Measurements from ENCODE around the gene OR52W1.

Gene OR52W1

DNA sequence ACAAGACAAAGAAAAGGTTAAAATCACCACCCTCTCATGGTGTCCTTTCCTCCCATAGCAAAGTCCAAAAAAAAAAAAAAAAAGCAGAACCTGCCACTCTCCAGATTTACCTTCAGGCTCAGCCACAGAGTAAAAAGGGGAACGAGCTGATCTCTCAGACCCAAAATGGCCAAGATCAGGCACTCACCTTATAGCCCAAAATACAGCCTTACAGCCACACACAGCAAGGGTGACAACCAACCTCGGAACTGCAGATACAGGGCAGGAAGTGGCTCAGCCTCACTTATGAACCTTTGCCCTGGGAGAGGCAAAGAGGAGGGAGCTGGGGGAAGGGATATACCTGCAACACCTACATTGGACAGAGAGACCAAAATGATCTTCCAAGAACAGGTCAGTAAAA is 30.9 kb downstream of the OR52W1 start:
- Histone ChIP-seq H3K27ac (ENCODE audit: low read length) (no peak overlapping the region), H3K4me2 (ENCODE audit: low read length) (no peak overlapping the region), H4K20me1 (ENCODE audit: insufficient read depth, low read length) (peaks cover 11% of the 10 kb centered on the region; the same call in 1 of the 2 replicates), H3K4me3 (ENCODE audit: low read length) (no peak overlapping the region), H2AFZ (ENCODE audit: low read depth, low read length) (no peak overlapping the region), H3K4me1 (ENCODE audit: low read length) (peaks cover 6% of the 10 kb centered on the region), H3K79me2 (ENCODE audit: low read length) (peaks cover 24% of the 10 kb centered on the region), H3K36me3 (replicated peaks; ENCODE audit: low read depth, low read length) (no peaks in the 10 kb centered on the region), H3K27me3 (ENCODE audit: low read depth, low read length) (no peaks in the 10 kb centered on the region), H3K9me3 (ENCODE audit: insufficient read depth, low read length) (no peaks in the 10 kb centered on the region), H3K9ac (ENCODE audit: low read length) (no peak overlapping the region)
- TF ChIP-seq, protein P1, sequence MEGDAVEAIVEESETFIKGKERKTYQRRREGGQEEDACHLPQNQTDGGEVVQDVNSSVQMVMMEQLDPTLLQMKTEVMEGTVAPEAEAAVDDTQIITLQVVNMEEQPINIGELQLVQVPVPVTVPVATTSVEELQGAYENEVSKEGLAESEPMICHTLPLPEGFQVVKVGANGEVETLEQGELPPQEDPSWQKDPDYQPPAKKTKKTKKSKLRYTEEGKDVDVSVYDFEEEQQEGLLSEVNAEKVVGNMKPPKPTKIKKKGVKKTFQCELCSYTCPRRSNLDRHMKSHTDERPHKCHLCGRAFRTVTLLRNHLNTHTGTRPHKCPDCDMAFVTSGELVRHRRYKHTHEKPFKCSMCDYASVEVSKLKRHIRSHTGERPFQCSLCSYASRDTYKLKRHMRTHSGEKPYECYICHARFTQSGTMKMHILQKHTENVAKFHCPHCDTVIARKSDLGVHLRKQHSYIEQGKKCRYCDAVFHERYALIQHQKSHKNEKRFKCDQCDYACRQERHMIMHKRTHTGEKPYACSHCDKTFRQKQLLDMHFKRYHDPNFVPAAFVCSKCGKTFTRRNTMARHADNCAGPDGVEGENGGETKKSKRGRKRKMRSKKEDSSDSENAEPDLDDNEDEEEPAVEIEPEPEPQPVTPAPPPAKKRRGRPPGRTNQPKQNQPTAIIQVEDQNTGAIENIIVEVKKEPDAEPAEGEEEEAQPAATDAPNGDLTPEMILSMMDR (IDR thresholded peaks at IDR 0.05; ENCODE audit: low read depth, low read length) = no peak
- no peak for TF ChIP-seq EZH2phosphoT487 (IDR thresholded peaks at IDR 0.05; ENCODE audit: low read depth)

DNA sequence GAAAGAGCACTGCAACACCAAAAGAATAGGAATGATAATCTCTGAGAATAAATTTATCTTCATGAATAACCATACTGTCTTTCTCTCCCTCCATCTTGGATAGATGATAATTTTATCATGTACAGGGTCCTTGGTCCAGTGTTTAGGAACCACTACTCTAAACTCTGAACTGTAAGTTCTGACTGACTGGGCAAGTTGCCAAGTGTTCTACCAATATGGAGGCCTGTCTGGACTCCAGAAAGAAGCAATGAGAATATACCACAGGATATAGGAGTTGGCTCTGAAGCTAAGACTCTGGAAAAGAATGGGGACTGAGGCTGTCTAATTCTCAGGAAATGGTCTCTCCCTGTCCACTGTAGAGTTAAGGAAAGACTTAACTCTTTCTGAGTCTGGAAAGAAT is 33.9 kb downstream of the OR52W1 start:
- Histone ChIP-seq H3K27me3 (ENCODE audit: low read depth, low read length) (no peaks in the 10 kb centered on the region), H3K27ac (ENCODE audit: low read length) (no peak overlapping the region), H2AFZ (ENCODE audit: low read depth, low read length) (no peak overlapping the region), H3K9ac (ENCODE audit: low read length) (no peak overlapping the region), H3K4me1 (ENCODE audit: low read length) (peaks cover 6% of the 10 kb centered on the region), H3K9me3 (ENCODE audit: insufficient read depth, low read length) (no peaks in the 10 kb centered on the region), H3K79me2 (ENCODE audit: low read length) (peaks cover 24% of the 10 kb centered on the region), H3K36me3 (replicated peaks; ENCODE audit: low read depth, low read length) (no peaks in the 10 kb centered on the region), H3K4me2 (ENCODE audit: low read length) (no peak overlapping the region), H4K20me1 (ENCODE audit: insufficient read depth, low read length) (0 out of 2 replicates have a peak, but pooled peaks cover 4% of the 10 kb centered on the region), H3K4me3 (ENCODE audit: low read length) (no peak overlapping the region)
- no peak for TF ChIP-seq EZH2phosphoT487 (IDR thresholded peaks at IDR 0.05; ENCODE audit: low read depth)
- TF ChIP-seq, protein P1 (IDR thresholded peaks at IDR 0.05; ENCODE audit: low read depth, low read length) = no peak

DNA sequence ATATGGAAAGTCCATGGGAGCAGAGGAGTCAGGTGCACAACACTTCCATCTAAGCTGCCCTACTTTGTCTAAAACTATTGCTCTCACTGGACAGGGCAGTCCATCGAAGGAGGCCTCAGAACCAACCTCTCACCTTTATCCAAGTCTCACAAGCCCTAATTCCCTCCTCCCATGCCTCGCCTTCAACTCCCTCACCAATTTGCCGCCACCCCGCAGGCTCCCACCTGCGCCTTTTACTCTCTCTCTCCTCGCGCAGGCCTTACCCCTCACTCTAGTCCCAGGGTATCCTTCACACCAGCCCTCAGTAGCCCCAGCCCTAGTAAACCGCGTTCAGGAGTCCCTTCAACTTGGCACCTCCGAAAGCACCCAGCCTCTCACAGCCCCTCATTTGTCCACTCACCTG is 35.0 kb downstream of the OR52W1 start:
- H3K4me3 ChIP-seq (ENCODE audit: low read length) = peak overlapping the region; percentile 83
- no peaks in the 10 kb centered on the region for H3K36me3 ChIP-seq (replicated peaks; ENCODE audit: low read depth, low read length)
- peak overlapping the region; percentile 75 for H3K9ac ChIP-seq (ENCODE audit: low read length)
- H3K4me1 ChIP-seq (ENCODE audit: low read length) = peaks cover 6% of the 10 kb centered on the region
- H3K27me3 ChIP-seq (ENCODE audit: low read depth, low read length) = no peaks in the 10 kb centered on the region
- no peaks in the 10 kb centered on the region for H3K9me3 ChIP-seq (ENCODE audit: insufficient read depth, low read length)
- H3K79me2 ChIP-seq (ENCODE audit: low read length) = peaks cover 24% of the 10 kb centered on the region
- H3K4me2 ChIP-seq (ENCODE audit: low read length) = peak overlapping the region; percentile 89
- peak overlapping the region; percentile 61; the same call in 1 of the 2 replicates for H2AFZ ChIP-seq (ENCODE audit: low read depth, low read length)
- TF ChIP-seq EZH2phosphoT487 (IDR thresholded peaks at IDR 0.05; ENCODE audit: low read depth) = no peak
- TF ChIP-seq, protein P1 (IDR thresholded peaks at IDR 0.05; ENCODE audit: low read depth, low read length) = no peak
- 0 out of 2 replicates have a peak, but pooled peaks cover 4% of the 10 kb centered on the region for H4K20me1 ChIP-seq (ENCODE audit: insufficient read depth, low read length)
- H3K27ac ChIP-seq (ENCODE audit: low read length) = no peak overlapping the region

DNA sequence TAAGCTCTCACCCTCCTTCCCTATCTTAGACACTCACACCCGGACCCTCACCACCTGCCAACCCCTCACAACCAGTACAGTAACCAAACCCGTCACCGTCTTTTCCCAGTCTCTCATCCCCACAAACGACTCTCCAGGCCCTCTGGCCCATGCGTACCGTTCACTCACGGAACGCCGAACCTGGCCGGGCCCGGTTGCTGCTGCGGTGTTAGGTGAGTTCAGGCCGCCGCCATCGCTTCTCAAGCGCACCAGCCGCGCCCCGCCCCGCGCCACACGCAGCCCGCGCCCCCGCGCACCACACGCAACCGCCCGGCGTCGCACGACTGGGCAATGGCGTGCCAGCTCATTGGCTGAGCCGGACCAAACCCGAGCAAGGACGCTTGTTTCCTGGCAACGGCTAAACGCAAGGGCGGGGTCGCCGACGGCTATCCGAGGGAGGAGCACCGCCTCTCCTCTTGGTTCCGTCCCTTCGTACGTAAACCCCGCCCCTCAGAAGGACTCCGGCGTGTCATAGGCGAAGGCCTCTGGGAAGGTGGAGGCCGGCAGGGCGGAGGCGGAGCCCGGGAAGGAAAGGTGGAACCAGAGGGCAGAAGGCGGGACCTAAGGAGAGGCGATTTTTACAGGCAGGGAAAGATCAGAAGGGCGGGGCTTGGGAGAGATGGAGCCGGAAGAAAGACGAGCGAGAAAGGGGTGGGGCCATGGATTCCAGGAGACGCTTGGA is 35.5 kb downstream of the OR52W1 start, which contains the start of gene FHIP1B:
Gene FHIP1B (minus strand): TSS at position 250 of the 721 bp plus-strand sequence. CDS start 10,120 bp downstream, outside the sequence.
- Histone ChIP-seq H3K4me3 (ENCODE audit: low read length) (peak within 1 kb of the TSS; percentile 90), H3K9ac (ENCODE audit: low read length) (peak within 1 kb of the TSS; percentile 75), H3K27ac (ENCODE audit: low read length) (peak within 1 kb of the TSS; percentile 32), H3K27me3 (ENCODE audit: low read depth, low read length) (no peaks in the 10 kb centered on the region), H3K4me1 (ENCODE audit: low read length) (peaks cover 6% of the 10 kb centered on the region), H3K79me2 (ENCODE audit: low read length) (peaks cover 20% of the 10 kb centered on the region), H3K4me2 (ENCODE audit: low read length) (peak within 1 kb of the TSS; percentile 89), H3K9me3 (ENCODE audit: insufficient read depth, low read length) (no peaks in the 10 kb centered on the region), H3K36me3 (replicated peaks; ENCODE audit: low read depth, low read length) (no peaks in the 10 kb centered on the region), H4K20me1 (ENCODE audit: insufficient read depth, low read length) (0 out of 2 replicates have a peak, but pooled peaks cover 4% of the 10 kb centered on the region), H2AFZ (ENCODE audit: low read depth, low read length) (peak within 1 kb of the TSS; percentile 94)
- no peak for TF ChIP-seq EZH2phosphoT487 (IDR thresholded peaks at IDR 0.05; ENCODE audit: low read depth)
- TF ChIP-seq, protein P1 (IDR thresholded peaks at IDR 0.05; ENCODE audit: low read depth, low read length) = no peak

Measured in OCI-LY3 (cell line).